NCI-H2196 (cell line): ENCODE results near the gene LEMD1.
"Not testable (repeated sequence)": the region's sequence is repeated elsewhere in the genome, so short reads cannot be mapped to it uniquely, and the experiment has no call there.

Experiments used
- DNase-seq: peaks from one replicate; lab custom pipeline; 2025; ENCODE audit not compliant: unreplicated experiment; lab: John Stamatoyannopoulos, UW

LEMD1 gene

DNA sequence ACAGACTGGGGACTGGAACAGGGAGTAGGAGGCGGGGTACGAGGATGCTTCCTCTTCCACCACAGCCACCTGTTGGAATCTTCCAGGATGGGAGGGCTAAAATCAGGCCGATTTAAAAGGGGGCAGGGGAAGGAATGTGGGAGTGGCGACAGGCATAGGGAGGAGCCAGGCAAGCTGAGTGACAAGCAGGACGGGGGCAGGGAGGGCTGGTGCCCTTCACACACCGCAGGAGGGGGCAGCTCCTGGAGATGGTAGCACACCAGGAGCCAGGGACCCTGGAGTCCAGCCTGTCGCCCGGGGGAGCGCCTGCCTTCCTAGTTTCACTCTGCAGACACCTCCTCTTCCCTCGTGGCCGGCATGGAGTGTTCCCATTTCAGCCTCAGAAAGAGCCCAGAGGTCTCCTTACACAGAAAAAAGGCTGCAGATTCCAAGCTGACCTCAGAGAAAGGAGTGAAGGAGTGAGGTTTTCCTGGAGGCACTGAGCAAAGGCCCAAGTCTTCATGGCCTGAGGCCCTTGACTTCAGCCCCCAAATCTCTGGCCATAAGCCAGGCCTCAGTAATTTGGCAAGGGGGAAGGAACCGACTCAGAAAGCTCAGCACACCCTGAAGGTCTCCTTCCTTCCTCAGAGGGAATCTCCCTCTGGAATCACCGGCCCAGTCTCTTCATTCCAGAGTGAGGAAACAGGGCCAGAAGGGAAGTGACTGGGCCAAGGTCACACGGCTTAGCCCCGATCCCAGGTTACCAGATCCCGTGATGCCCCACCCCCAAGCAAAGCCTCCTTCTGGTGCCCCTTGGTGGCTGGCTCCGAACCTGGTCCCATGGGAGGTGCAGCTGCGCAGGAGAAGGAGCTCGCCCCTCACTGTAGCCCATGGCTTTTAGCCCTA lies 25.8 kb upstream of the LEMD1 start:
- no peak for DNase-seq

DNA sequence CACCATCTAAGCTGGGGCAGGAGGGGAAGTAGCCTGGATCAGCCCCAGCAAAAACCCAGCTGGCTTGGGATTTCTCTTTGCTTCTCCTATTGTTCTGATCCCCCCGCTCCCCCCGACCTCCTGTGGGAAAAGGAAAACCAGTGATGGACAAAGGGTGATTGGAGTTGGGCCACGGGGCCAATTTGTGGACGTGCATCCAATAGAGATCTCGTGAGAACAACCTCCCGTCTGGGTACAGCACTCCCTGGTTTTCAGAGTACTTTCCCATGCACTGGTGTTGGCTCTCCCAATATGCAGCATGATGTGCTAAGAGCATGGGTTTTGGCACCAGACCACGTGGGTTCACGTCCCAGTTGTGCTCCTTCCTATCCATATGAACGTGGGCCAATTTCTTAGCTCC lies 25.0 kb upstream of the LEMD1 start:
- DNase-seq = no peak

DNA sequence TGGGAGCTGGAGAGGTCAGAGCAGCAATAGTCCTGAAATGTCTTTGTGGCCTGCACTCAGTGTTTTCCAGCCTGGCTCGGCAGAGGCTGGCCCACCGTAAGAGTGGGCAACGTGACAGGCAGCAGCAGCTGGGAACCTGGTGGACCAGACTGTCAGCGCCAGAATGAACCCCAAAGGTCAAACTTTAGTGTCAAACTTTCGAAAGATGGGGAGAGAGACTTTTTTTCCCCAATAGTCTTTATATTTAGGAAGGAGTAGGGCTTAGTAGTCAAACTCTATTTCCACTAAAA lies 23.7 kb upstream of the LEMD1 start:
- DNase-seq = no peak

DNA sequence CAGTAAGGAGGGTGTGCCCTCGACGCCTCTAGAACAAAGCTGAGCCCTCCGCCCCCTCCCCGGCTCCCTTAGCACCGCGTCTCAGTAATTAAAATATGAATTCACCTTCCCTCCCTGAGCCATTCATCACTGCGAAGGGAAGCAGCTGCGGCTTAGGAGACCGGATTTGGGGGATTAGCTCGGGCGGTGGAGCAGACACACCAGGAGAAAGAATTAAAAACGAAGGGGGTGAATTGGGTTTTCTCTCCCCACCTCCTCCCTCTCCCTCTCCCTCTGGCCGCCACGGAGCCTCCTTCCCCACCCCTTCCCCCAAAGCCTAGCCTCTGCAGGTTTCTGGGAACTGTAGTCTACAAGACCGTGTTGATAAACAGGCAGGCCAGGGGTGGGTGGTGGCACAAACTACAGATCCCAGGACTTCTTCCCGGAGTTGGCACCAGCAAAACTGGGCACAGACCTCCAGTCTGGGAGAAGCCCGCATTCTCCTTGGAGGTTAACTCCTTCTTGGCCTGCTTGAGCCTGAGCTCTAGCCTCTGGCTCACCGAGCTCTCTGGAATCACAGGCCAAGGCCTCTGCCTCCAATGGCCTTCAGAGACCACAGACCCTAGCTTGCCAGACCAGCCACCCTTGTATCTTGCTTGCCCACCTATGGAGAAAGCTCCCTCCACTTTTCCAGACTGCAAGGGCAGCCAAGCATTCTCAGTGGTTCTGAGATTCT lies 23.2 kb upstream of the LEMD1 start:
- DNase-seq = no peak

DNA sequence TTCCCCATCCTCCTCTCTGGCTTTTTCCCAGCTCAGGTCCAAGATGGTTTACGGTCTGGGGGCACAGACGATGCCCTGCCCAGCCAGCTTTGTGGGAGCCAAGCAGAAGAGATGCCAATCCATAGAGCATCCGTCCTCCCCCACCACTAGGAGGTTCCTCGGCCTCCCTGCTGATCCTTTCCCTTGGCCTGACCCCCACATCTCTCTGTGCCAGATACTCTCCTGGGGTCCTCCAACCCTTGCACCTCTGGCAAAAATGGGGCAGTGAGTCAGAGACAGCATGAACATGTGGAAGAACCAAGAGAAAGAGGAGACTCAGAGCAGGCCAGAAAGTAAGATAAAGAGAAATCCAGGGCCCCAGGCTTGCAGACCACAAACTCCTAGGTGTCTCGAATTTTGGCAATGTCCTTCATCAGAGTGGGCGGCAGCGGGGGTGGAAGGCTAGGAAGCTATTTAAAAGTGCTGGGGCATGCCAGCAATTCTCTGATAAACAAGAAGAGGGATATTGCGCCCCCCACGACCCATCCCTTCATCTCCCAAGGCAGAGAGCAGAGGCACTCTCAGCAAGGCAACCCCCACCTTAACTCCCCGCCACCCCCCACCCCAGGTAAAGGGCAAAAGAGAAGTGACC lies 22.6 kb upstream of the LEMD1 start:
- no peak for DNase-seq

DNA sequence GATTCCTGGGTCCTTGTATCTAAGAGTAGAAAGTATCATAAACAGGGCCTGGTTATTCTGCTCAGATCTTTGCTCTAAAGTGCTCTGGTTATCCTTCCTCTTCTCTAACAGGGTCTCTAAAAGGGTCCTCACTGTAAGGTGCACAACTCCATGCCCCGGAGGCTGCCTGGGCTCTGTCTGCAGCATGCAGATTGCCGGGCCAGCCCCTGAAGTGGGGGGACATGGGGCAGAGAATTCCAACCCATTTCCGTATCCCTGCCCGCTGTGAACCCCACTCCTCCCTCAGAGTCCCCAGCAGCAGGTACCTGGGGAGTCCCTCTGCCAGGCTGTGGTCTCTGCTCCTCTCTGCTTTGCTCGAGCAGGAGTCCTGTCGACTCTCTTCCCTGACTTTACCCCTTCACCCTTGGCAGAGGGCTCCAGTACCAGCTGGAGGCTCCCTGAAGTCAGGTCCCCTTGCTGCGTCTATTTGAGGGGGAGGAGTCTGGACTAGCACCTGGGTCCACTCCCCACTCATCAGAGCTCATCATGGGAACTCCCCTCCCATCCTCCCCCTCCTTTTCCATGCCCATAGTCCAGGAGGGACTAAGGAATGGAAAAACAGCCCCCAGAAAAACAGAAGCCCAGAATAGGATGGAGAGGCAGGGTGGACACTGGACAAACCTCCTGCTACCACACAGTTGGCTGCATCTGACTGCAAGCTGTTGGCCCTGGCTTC lies 21.9 kb upstream of the LEMD1 start:
- DNase-seq = no peak

DNA sequence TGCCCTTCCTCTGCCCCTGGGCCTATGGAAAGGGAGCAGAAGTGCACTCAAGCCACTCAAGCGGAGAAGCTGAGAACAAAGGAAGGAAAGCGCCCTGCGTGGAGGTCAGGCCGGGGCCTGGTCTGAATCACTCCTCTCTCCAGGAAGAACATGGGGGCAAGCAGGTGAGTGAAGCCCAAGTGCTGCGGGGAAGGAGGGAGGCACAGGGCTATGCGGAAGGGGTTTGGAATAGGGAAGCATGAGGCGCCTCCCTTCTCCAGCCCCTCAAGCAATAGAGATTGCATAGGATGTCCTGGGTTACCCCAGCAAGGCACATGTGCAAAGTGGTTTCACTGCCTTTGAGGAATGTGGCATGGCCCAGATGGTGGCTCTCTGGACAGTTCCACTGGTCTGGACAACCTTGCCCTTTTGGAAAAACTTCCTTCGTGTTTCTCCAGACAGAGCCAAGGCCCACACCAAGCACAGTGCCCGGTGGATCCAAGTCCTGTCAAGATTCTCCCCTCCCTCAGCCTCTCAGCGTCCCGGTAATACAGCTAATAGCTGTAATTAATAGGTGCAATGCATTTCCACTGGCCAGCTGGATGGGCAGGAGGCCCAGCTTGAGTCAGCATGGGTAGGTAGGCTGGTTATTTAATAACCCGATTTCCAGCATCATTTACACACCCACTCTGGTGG lies 20.3 kb upstream of the LEMD1 start:
- peak; percentile 56 for DNase-seq

DNA sequence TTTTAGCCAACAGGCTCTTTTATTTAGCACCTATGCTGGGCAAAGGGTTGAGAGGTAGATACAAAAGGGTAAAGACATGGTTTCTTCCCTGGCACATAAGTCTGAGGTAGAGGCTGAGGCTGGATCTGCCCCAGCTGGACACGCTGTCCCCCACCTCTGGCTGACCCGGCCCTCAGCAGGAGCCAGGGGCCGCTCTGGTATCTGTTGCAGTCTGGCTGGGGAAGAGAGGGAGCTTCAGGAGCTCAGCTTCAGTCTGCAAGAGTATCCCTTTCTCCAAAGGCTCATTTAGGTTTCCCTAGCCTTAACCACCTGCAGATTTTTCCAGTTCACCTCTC lies 19.8 kb upstream of the LEMD1 start:
- DNase-seq = no peak

DNA sequence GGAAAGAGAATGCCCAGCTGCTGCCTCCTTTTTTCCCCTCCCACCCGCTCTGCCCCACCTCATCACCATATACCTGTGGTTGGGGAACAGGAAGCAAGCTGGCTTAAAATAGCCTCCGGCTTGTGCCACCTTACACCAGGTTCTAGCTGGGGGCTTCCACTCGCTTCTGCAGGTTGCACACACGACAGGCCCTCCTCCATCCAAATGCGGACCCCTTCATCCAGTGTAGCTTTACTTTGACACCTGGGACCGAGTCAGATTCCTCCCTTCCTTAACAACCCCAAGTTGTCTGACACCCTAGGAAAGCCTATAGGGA lies 19.4 kb upstream of the LEMD1 start:
- no peak for DNase-seq

DNA sequence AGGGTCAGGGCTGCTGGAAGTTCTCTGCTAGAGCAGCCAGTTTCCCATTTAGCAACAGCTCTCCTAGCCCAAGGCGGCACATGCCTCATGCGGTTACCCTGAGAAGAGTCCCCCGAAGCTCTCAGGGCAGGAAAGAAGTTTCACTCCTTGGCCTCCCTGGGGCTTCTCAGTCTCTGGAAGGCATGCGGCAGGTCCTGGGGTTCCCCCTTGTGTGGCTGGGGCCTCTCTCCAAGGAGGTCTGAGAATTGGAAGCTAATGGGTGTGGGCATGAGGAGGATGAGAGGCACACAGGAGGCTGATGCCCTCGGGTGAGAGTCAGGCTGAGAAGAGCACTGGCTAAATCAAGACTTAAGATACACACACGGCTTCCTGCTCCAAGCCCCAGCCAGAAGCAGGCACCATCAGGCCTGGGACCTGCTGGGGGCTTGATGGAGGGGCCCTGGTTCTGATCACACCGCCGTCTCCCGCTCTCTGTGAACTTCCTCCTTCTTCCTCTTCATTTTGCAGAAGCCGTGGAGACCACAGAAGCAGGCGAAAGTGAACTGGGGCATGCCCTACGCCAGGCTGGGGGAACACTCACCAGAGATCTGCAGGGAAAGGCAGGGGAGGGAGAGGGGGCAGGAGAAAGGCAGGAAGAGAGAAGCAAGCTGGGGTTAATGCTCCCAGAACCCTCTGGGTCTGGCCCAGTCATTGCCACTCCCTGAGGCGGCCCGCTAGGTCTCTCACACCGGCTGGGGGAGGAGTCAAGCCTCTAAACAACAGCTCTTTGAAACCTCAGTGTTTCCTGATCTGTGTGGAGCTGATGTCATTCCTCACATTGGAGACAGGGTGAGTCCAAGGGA lies 18.8 kb upstream of the LEMD1 start:
- peak; percentile 94 for DNase-seq

DNA sequence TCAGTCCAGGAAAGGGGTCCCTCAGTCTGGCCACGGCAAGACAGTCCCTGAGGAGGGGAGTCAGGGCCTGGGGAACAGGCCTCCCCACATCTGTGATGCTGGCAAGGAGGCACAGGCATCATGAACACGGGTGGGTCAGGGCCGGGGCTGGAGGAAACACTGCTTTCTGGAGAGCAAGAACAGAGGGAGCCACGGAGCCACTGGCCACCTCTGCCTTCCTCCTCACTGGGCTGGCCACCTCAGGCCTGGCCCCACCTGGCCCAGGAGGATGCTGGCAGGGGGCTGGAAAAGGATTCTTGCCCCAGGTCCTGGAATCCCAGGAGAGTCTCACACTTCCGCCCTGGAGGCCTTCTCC lies 18.2 kb upstream of the LEMD1 start:
- DNase-seq = no peak

DNA sequence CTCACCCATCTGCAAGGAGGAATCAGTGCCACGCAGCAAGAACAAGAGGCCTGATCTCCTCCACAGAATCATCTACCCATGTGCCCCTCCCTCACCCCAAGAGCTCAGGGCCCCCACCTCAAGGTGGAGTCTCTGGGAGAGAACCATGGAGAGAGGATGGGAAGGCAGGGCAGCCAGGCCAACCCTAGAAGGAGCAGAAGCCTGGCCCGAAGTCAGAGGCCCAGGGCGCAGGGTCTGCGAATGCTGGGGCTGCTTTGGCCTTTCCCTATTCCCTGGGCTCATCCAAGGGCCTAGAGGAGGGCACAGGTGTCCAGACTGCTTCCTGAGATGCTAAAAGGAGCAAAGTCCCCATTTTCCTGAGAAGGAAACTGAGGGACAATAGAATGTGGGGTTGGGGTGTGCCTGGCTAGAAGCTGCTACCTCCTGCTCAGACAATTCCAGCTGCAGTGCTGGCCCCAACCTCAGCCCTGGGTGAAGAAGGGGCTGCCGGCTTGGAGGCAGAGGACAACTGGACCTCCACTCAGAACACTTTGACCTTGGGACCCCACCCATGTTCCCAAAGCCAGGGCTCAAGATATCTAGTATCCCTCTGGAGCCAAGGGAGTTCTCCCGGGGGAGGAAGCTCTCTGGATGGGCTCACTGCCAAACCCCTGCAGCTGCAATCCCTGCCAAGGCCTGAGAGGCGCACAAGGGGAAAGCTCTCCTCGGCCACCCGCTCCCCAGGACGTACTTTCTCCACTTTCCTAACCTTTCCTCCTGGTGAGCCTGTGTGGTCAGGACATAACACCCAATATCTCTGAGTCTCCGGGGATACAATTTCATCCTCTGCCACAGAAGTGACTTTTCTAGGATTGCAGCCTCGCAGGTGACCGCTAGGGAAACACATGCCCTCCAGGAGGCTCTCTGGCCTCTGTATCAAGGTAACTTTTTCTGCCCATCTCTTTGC lies 16.6 kb upstream of the LEMD1 start:
- DNase-seq = peak; percentile 89

DNA sequence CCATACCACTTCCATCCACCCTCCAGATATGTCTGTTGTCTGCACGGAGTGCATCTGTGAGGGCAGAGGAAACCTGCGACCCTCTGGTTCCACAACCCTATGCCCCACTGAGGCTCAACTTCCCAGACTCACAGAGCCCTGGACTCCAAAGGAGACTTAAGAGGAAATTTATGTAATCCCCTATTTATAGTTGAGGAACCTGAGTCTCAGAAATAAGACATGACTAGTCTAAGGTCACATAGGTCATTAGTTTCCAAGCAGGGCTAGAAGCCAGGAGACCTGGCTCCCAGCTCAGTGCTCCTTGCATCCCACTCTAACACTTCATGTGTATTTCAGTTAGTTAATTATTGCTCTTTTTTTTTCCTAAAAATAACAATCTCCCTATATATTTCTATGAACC lies 15.7 kb upstream of the LEMD1 start:
- DNase-seq = no peak

DNA sequence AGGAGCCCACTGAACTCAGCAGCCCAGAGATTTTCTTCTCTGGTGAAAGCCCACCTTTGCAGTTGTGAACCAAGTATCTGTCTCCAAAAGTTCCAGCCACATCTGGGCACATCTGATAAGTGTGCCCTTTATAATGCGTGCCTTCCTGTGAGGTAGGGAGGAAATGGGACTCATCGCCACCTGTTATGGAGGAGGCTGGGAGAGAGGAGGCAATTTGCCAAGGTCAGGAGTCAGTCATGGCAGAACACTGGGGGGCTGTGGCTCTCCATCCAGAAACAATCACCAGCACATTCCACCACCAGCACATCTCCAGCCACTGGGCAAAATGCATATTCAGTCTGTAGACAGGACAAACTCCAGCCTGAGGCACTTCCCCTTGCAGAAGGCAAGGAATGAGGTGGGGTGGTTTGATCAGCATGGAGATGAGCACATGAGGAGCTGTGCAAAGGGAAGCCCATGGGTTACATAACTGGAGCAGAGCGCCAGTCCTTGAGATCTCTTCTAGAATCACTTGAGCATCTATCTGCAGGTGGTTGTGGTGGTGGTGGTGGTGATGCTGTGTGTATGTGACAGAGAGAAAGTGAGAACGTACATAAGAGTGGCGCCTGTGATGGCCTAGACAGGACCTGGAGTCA lies 15.0 kb upstream of the LEMD1 start:
- no peak for DNase-seq

DNA sequence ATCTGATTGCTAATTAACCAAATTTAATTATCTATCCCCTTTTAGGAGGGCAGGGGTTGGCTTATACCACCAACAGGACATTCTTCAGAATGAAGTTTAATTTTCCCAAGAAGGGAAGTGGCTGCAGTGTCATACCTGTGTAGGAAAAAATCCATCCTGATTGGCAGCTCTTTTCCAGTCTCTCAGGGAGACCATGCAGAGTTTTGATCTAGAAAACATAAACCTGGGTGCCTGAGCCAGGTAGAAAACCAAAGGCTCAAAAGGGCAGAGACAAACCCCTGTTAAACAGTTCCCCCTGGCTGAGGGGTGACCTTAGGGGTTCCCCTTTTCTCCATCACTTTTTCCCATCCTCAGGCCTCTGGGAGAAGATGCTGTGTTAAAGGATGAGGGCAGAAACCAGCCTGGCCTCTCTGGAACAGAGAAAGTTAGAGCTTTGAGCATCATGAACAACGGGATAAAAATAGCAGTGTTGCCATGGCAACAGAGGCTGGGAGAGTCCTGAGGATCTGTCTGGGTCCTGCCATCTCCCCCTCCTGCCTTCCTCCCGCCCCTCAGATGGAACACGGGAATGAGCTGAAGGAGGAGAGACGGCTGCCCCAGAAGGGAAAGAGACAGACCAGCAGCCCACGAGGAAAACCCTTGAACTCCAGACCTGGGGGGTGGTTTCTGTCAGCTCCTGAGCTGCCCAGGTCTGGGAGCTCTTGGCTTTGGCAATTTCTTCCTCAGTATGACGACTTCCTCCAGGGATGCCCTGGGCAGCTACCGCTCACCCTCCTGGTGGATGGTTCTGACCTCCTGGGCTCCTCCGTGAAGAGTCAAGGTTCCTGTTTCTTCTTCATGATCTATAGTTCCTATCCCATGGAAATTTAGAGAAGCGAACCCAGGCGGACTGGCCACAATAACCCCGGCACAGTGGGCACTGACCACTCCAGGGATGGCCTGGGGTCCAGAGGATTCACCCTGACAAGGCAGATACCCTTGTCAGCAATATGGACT lies 14.0 kb upstream of the LEMD1 start:
- peak; percentile 46 for DNase-seq

DNA sequence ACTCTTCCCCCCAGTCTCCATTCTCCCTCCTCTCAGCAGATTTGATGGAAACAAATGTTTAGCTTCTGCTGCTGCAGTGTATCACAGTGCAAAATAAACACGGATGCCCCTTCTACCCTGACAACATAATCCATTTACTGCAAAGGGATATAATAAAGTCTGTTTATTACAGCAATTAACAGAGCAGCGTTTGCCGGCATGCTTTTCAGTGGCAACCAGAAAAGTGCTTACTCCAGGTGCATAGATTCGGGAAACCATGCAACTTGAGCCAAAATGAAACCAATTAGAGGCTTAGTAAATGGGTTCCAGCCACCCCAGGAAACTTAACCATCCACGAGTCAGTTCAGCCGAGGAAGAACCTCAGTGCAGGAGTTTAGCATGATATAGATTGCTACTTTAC lies 12.9 kb upstream of the LEMD1 start:
- DNase-seq = peak; percentile 30

DNA sequence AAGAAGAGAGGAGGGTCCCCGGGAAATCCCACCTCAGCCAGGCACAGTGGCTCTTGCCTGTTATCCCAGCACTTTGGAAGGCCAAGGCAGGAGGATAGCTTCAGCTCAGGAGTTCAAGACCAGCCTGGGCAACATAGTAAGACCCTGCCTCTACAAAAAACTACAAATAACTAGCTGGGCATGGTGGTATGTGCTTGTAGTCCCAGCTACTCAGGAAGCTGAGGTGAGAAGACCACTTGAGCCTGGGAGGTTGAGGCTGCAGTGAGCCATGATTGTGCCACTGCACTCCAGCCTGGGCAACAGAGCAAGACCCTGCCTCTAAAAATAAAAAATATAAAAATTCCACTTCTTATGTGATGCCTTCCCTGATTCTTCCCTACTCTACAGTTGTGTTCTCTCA lies 10.8 kb upstream of the LEMD1 start:
- DNase-seq = not testable (repeated sequence)

DNA sequence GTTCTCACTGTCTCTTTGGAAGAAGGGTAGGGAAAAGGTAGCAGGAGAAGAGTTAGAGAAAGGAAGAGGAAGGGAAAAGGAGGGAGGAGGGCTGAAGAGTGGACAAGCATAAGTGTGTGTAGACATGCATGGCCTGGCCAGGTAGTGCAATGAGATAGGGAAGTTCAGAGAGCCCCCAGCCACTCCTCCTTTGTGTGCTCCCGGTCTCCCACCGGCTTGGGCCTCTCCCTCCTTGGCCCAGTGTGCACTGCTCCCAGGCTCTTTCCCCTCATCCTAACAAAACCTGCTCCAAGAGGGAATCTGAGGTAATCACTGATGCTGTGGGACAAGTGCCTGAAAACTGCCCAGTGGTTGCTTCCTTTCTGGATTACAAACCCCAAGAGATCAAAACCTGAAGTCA lies 10.3 kb upstream of the LEMD1 start:
- no peak for DNase-seq
